ENCODE measurements around the gene LILRA2.
"Not testable (repeated sequence)": the region's sequence is repeated elsewhere in the genome, so short reads cannot be mapped to it uniquely, and the experiment has no call there.

Gene LILRA2

GRCh38 chr19:54571715-54572615 lies 1.6 kb upstream of the LILRA2 start:
- peak; percentile 23 to 27 for DNase-seq

DNA sequence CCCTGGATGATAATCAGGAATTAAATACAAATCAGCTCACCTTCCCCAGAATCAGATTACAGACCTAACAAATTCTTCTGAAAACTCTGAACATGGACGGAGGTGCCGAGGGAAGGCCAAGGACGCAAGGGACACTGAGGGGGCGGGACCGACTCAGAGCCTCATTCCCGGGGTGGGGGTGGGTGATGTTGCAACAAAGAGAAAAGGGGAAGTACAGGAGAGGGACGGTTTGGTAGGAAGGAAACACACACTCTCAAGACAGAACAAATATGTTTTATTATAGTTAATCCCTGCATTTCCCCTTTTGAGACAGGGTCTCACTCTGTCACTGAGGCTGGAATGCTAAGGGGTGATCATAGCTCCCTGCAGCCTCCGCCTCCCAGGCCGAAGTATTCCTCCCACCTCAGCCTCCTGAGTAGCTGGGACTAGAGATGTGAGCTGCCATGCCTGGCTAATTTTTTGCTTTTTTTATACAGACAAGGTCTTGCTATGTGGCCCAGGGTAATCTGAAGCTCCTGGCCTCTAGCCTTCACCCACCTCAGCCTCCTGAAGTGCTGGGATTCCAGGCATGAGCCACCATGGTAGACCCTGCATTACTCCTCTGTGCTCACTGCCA lies 786 bp upstream of the LILRA2 start:
- peak; percentile 84 to 88 for DNase-seq

DNA sequence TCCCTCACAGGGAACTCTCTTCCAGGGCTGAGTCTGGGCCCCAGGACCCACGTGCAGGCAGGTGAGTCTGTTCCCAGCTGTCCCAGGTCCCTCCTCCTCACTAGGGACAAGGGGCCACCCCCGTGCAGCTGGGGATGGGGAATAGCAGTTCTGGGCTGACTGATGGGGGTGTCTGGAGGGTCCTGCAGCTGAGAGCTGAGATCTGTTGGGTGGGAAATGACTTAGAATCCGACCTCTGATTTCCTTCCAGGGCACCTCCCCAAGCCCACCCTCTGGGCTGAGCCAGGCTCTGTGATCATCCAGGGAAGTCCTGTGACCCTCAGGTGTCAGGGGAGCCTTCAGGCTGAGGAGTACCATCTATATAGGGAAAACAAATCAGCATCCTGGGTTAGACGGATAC lies 461 bp downstream of the LILRA2 start:
- no peak for DNase-seq

DNA sequence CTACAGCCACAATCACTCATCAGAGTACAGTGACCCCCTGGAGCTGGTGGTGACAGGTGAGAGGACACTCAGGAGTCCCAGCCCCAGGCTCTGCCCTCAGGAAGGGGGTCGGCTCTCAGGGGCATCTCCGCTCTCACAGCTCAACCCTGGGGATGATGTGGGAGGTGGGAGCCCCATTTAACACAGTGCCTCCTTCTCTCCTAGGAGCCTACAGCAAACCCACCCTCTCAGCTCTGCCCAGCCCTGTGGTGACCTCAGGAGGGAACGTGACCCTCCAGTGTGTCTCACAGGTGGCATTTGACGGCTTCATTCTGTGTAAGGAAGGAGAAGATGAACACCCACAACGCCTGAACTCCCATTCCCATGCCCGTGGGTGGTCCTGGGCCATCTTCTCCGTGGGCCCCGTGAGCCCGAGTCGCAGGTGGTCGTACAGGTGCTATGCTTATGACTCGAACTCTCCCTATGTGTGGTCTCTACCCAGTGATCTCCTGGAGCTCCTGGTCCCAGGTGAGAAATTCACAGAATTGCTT lies 1.0 kb downstream of the LILRA2 start:
- no peak for DNase-seq

DNA sequence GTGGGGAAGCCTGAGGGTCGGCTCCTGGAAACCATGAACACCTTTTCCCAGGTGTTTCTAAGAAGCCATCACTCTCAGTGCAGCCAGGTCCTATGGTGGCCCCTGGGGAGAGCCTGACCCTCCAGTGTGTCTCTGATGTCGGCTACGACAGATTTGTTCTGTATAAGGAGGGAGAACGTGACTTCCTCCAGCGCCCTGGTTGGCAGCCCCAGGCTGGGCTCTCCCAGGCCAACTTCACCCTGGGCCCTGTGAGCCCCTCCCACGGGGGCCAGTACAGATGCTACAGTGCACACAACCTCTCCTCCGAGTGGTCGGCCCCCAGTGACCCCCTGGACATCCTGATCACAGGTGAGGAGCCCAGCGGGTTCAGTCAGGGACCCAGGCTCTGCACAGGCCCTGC lies 1.6 kb downstream of the LILRA2 start:
- not testable (repeated sequence) for DNase-seq

GRCh38 chr19:54576411-54576976 lies 2.9 kb downstream of the LILRA2 start:
- DNase-seq, result no peak

DNA sequence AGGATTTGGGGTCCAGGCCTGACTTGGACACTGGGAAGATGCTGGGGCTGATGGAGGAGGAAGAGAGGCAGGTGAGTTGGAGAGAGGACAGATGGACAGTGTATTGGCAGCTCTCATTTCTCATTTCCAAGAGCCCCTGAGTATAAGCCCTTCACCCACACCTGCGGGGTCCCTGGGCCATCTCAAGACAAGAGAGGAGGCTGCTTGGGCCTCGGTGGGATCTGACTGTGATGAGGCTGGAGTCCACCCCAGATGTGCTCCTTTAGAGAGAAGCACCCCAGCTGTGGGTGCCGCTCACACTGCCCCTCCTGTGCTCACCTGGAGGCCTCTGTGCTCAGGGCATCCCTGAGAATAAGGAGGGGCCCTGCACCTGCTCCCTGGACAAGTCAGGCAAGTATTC lies 3.7 kb downstream of the LILRA2 start:
- DNase-seq, result no peak

GRCh38 chr19:54578268-54578667 lies 4.7 kb downstream of the LILRA2 start:
- DNase-seq, result not testable (repeated sequence)

- DNase-seq, result no peak
These were observed 12.8 kb downstream of the LILRA2 start for GRCh38 chr19:54586397-54586796.

GRCh38 chr19:54587026-54587425 lies 13.4 kb downstream of the LILRA2 start:
- no peak for DNase-seq

DNA sequence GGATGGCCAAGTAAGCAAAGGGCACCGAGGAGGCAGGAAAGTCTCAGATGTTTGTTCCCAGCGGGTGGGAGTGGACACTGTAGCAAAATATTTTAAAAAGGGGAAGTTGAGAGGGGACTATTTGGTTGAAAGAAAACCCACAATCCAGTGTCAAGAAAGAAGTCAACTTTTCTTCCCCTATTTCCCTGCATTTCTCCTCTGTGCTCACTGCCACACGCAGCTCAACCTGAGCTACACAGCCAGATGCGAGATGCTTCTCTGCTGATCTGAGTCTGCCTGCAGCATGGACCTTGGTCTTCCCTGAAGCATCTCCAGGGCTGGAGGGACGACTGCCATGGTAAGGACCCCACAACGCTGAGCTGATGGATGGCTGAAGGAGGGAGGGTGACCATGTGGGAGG lies 19.9 kb downstream of the LILRA2 start, which contains the start of gene LILRA1:
LILRA1 (plus strand) TSS at position 188 of the 400 bp plus-strand sequence. CDS start 613 bp downstream, outside the sequence.
- peak; percentile 75 to 83 for DNase-seq

DNA sequence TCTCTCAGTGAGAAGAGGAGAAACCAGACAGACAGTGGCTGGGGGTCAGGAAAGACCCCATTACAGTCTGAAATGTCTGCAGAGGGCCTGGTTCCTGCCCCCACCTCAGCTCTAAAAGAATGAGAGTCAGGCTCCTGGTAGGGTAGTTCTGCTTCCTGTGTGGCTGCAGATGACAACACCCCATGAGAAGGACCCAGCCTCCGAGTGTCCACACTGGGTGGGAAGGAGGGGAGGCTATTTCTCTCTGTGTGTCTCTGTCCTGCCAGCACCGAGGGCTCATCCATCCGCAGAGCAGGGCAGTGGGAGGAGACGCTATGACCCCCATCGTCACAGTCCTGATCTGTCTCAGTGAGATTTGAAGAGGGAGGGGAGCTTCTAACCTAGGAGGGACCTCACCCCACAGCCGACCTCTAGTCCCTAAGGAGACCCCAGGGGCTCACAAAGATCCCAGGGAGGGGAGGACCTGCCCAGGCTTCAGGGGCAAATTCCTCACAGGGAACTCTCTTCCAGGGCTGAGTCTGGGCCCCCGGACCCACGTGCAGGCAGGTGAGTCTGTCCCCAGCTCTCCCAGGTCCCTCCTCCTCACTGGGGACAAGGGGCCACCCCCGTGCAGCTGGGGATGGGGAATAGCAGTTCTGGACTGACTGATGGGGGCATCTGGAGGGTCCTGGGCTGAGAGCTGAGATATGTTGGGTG lies 20.5 kb downstream of the LILRA2 start:
- peak; percentile 11 to 16 for DNase-seq

- DNase-seq, result no peak
These were observed 21.1 kb downstream of the LILRA2 start for GRCh38 chr19:54594737-54595136.

DNA sequence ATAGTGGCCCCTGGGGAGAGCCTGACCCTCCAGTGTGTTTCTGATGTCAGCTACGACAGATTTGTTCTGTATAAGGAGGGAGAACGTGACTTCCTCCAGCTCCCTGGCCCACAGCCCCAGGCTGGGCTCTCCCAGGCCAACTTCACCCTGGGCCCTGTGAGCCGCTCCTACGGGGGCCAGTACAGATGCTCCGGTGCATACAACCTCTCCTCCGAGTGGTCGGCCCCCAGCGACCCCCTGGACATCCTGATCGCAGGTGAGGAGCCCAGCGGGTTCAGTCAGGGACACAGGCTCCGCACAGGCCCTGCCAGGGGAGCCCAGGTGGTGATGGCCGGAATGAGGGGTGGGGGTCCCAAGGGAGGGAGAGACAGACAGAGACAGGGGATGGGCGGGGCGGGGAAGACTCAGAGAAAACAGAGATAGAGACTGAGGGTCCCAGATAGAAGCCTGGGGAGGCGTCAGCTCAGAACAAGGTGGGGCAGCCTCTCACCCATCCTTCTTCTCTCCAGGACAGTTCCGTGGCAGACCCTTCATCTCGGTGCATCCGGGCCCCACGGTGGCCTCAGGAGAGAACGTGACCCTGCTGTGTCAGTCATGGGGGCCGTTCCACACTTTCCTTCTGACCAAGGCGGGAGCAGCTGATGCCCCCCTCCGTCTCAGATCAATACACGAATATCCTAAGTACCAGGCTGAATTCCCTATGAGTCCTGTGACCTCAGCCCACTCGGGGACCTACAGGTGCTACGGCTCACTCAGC lies 22.3 kb downstream of the LILRA2 start:
- DNase-seq, result not testable (repeated sequence)

DNA sequence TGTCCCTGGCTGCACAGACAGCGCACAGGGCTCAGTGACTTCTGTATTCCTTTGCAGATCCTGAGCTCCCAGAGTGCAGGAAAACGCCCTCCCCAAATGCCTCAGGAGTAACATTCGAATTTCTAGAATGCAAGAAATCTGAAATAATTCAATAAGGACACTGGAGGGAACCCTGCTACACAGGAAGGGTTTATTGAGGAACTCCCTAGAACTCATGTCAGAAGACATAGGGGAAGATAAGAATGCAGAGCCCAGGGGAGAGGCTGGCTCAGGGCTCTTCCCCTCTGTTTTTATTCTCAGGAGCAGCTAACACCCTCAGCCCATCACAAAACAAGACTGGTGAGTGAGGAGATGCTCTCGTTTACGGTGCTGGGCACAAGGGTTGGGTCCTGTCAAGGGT lies 26.6 kb downstream of the LILRA2 start:
- no peak for DNase-seq

- no peak for DNase-seq
These were observed 32.6 kb downstream of the LILRA2 start for GRCh38 chr19:54606230-54606629.

- DNase-seq, result no peak
These were observed 33.5 kb downstream of the LILRA2 start for GRCh38 chr19:54606891-54607784.

GRCh38 chr19:54607785-54608150 lies 34.2 kb downstream of the LILRA2 start:
- no peak for DNase-seq

DNA sequence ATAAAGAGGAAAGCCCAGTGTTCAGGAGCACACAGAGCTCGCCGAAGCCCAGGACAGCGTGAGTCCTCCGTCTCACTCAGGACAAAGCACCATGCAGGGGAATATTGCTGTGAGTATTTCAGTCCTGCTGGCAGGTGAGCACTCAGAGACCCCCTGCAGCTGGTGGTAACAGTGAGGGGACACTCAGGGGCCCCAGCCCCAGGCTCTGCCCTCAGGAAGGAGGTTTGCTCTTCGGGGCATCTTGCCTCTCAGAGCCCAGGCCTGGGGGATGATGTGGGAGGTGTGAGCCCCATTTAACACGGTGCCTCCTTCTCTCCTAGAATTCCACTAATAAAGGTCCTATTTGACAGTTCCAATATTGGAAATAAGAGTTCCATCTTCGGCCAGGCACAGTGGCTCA lies 34.6 kb downstream of the LILRA2 start:
- no peak for DNase-seq

DNA sequence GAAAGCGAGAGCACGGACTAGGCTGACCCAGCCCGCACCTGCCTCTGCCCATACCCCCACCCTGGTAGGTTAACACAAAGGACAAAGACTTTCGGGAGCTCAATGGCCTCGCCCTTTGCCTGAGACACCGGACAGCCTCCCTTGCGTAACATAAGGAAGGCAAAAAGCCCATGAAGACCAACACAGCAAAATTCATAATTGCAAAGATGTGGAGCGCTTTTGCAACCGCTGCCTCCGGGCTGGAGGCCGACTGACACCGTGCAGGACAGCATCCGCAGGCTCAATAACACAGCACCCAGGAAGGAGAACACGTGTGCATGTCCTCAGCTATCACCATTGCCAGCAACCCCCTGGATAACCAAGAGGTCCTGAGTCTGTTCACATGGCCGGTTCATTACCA lies 35.2 kb downstream of the LILRA2 start:
- DNase-seq, result no peak

GRCh38 chr19:54609356-54609791 lies 35.8 kb downstream of the LILRA2 start:
- no peak for DNase-seq
